CD4-positive, alpha-beta memory T cell (primary cell): ENCODE data around the gene CLSTN2. TPM values are rescaled to one million over a fixed set of nuclear protein-coding genes. Genes with fewer than 3 reads are reported as not detected.

Source experiments
- CTCF ChIA-PET: fragments of 350-600 bp; sonication (Branson Sonifier 250); formaldehyde crosslinking; loops from one replicate; lab custom pipeline; 2021; ENCODE audit warnings: inconsistent platforms; ENCODE audit not compliant: partially characterized antibody; lab: Charles Lee
- POLR2A ChIA-PET: fragments of 350-600 bp; sonication (Branson Sonifier 250); formaldehyde crosslinking; loops from one replicate; lab custom pipeline; 2021; ENCODE audit not compliant: partially characterized antibody; lab: Charles Lee
- DNase-seq, 5 donors: peaks; one replicate each; pipeline versions ENCODE4 v3.0.0 to v3.0.0-alpha.2; 2020 to 2022; ENCODE audit warnings: mixed read lengths in 1 of 5
- H3K27ac ChIP-seq: one replicate; pipeline ENCODE4 v1.7.0; 2013; ENCODE audit warnings: low read depth, low read length
- H3K27me3 ChIP-seq: 2 replicates; pipeline ENCODE4 v1.7.0; 2013; ENCODE audit warnings: mild to moderate bottlenecking, low read length, moderate library complexity; ENCODE audit not compliant: insufficient read depth
- H3K36me3 ChIP-seq: 2 replicates; pipeline ENCODE4 v1.7.0; 2013; ENCODE audit warnings: mild to moderate bottlenecking, low read length, moderate library complexity; ENCODE audit not compliant: insufficient read depth
- H3K4me1 ChIP-seq: 2 replicates; pipeline ENCODE4 v1.7.0; 2013; ENCODE audit warnings: mild to moderate bottlenecking, low read length, moderate library complexity; ENCODE audit not compliant: insufficient read depth
- H3K4me3 ChIP-seq, 2 donors: one replicate each; pipeline ENCODE4 v1.7.0; 2013; ENCODE audit warnings: low read length in 2 of 2, mild to moderate bottlenecking in 1 of 2
- H3K9me3 ChIP-seq, 2 donors: one replicate each; pipeline ENCODE4 v1.7.0; 2013; ENCODE audit warnings: low read length in 2 of 2, control low read depth in 1 of 2; ENCODE audit not compliant: control insufficient read depth in 1 of 2
- H3K27ac Mint-ChIP-seq, 7 donors: one replicate each; pipeline ENCODE4 v1.8.0; 2020 to 2021; ENCODE audit warnings: mixed read lengths in 7 of 7, mild to moderate bottlenecking in 6 of 7, inconsistent platforms in 3 of 7, moderate library complexity in 3 of 7
- H3K27me3 Mint-ChIP-seq, 2 donors: one replicate each; pipeline ENCODE4 v1.8.0; 2020 to 2021; ENCODE audit warnings: mixed read lengths in 2 of 2
- H3K36me3 Mint-ChIP-seq, 2 donors: one replicate each; pipeline ENCODE4 v1.8.0; 2020 to 2021; ENCODE audit warnings: mixed read lengths in 2 of 2, inconsistent platforms in 1 of 2, mild to moderate bottlenecking in 1 of 2
- H3K4me1 Mint-ChIP-seq, 4 donors: one replicate each; pipeline ENCODE4 v1.8.0; 2020 to 2021; ENCODE audit warnings: mixed read lengths in 4 of 4, mild to moderate bottlenecking in 1 of 4
- H3K4me3 Mint-ChIP-seq, 8 donors: one replicate each; pipeline ENCODE4 v1.8.0; 2020 to 2021; ENCODE audit warnings: mixed read lengths in 8 of 8, mild to moderate bottlenecking in 7 of 8, moderate library complexity in 6 of 8, inconsistent platforms in 3 of 8
- H3K9me3 Mint-ChIP-seq, 8 donors: one replicate each; pipeline ENCODE4 v1.8.0; 2020 to 2021; ENCODE audit warnings: mixed read lengths in 8 of 8, mild to moderate bottlenecking in 5 of 8, inconsistent platforms in 3 of 8, moderate library complexity in 1 of 8
- intact Hi-C: fragments of 100-400 bp; cut with micrococcal nuclease; formaldehyde crosslinking; loops from one replicate; pipeline ENCODE4 v1.15.1; 2023
- polyA plus RNA-seq, 2 donors: library from polyadenylated mRNA; unstranded; fragments of 300-500 nt; fragmentation: Illumina TruSeq; gene quantifications; one replicate each; pipeline ENCODE4 v1.2.3, GENCODE V29; 2021
- total RNA-seq, 2 experiments: library from RNA; stranded (reverse); gene quantifications; one replicate each; pipeline ENCODE4 v1.2.3, GENCODE V29; 2021

The CLSTN2 gene
- total and polyA plus RNA-seq, 4 experiments from 2014 or later, result not detected

GRCh38 chr3:140424211-140424610, 489.2 kb downstream of the CLSTN2 start:
- no peak overlapping the region for H3K27ac Mint-ChIP-seq
- no peaks in the 10 kb centered on the region for H3K9me3 ChIP-seq
- no peak overlapping the region for H3K4me3 Mint-ChIP-seq
- ChIA-PET POLR2A (no interaction called here), CTCF (no interaction called here)
- H3K27me3 ChIP-seq, result no peaks in the 10 kb centered on the region
- H3K27me3 Mint-ChIP-seq, result no peaks in the 10 kb centered on the region
- H3K27ac ChIP-seq, result no peak overlapping the region
- intact Hi-C loops, result no loop called here
- no peaks in the 10 kb centered on the region for H3K9me3 Mint-ChIP-seq
- no peaks in the 10 kb centered on the region for H3K4me1 ChIP-seq
- H3K4me3 ChIP-seq, result no peak overlapping the region
- H3K36me3 Mint-ChIP-seq, result no peaks in the 10 kb centered on the region
- H3K4me1 Mint-ChIP-seq, result no peaks in the 10 kb centered on the region
- no peaks in the 10 kb centered on the region for H3K36me3 ChIP-seq
- no peak for DNase-seq

- ChIA-PET POLR2A (no interaction called here), CTCF (no interaction called here)
- DNase-seq, result no peak
- H3K27ac ChIP-seq, result no peak overlapping the region
- intact Hi-C loops, result no loop called here
- H3K4me3 Mint-ChIP-seq, result no peak overlapping the region
- H3K27me3 Mint-ChIP-seq, result no peaks in the 10 kb centered on the region
- no peaks in the 10 kb centered on the region for H3K9me3 ChIP-seq
- H3K36me3 ChIP-seq, result no peaks in the 10 kb centered on the region
- no peaks in the 10 kb centered on the region for H3K4me1 Mint-ChIP-seq
- H3K4me1 ChIP-seq, result no peaks in the 10 kb centered on the region
- no peak overlapping the region for H3K4me3 ChIP-seq
- no peaks in the 10 kb centered on the region for H3K36me3 Mint-ChIP-seq
- H3K27ac Mint-ChIP-seq, result no peak overlapping the region
- no peaks in the 10 kb centered on the region for H3K9me3 Mint-ChIP-seq
- H3K27me3 ChIP-seq, result no peaks in the 10 kb centered on the region
Measured at GRCh38 chr3:140424726-140425125, 489.7 kb downstream of the CLSTN2 start.

- Histone ChIP-seq H3K27me3 (no peaks in the 10 kb centered on the region), H3K27ac (no peak overlapping the region), H3K36me3 (no peaks in the 10 kb centered on the region), H3K4me3 (no peak overlapping the region), H3K9me3 (no peaks in the 10 kb centered on the region), H3K4me1 (no peaks in the 10 kb centered on the region)
- no peaks in the 10 kb centered on the region for H3K36me3 Mint-ChIP-seq
- ChIA-PET CTCF (no interaction called here), POLR2A (no interaction called here)
- H3K4me1 Mint-ChIP-seq, result no peaks in the 10 kb centered on the region
- H3K4me3 Mint-ChIP-seq, result no peak overlapping the region
- H3K9me3 Mint-ChIP-seq, result no peaks in the 10 kb centered on the region
- H3K27ac Mint-ChIP-seq, result no peak overlapping the region
- H3K27me3 Mint-ChIP-seq, result no peaks in the 10 kb centered on the region
- intact Hi-C loops, result no loop called here
- no peak for DNase-seq
Measured at GRCh38 chr3:140427786-140428185, 492.8 kb downstream of the CLSTN2 start.

DNA sequence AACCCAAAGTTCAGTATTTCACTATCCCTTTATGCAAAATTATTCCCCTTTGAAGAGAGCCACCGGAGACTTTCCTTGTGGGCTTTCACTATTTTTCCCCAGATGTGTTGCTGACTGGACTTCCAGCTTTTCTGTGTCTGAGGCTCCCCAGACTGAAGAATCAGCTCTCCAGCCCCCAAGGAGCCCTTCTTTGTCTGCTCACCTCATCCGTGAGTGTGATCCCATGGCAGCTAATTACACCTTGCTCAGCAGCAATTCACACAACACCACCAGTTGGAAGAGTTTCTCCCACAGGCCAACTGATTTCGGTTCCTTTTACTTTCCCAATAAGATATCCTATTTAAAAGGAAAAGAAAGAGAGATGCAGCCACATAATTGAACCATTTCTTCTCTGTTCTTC, 493.4 kb downstream of the CLSTN2 start:
- no peaks in the 10 kb centered on the region for H3K9me3 ChIP-seq
- intact Hi-C loops, result no loop called here
- no peak for DNase-seq
- H3K27me3 ChIP-seq, result no peaks in the 10 kb centered on the region
- H3K4me1 Mint-ChIP-seq, result no peaks in the 10 kb centered on the region
- H3K4me1 ChIP-seq, result no peaks in the 10 kb centered on the region
- no peaks in the 10 kb centered on the region for H3K36me3 Mint-ChIP-seq
- ChIA-PET POLR2A (no interaction called here), CTCF (no interaction called here)
- no peak overlapping the region for H3K27ac Mint-ChIP-seq
- H3K4me3 ChIP-seq, result no peak overlapping the region
- no peak overlapping the region for H3K4me3 Mint-ChIP-seq
- H3K36me3 ChIP-seq, result no peaks in the 10 kb centered on the region
- H3K27ac ChIP-seq, result no peak overlapping the region
- no peaks in the 10 kb centered on the region for H3K27me3 Mint-ChIP-seq
- no peaks in the 10 kb centered on the region for H3K9me3 Mint-ChIP-seq

DNA sequence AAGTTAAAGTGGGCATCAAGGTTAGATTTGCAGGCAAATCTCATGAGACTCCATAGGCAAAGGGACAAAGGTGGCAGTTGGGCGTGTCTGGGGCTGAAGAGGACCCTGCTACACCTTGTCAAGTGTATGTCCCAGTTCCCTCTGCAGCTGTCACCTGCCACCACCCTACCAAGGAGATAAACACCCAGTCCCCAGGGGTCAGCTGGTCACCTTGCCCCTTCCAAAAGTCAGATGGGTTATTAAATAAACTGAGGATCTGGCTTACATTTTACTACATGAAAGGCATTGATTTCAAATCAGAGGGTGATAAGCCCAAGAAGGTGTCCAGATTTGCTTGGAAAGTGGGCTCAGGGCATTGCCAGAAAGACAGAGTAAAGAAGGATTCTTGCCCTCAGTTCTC, 494.8 kb downstream of the CLSTN2 start:
- Histone ChIP-seq H3K27ac (no peak overlapping the region), H3K4me3 (no peak overlapping the region), H3K4me1 (no peaks in the 10 kb centered on the region), H3K36me3 (no peaks in the 10 kb centered on the region), H3K9me3 (no peaks in the 10 kb centered on the region), H3K27me3 (no peaks in the 10 kb centered on the region)
- Mint-ChIP-seq H3K36me3 (no peaks in the 10 kb centered on the region), H3K9me3 (no peaks in the 10 kb centered on the region), H3K4me3 (no peak overlapping the region), H3K4me1 (no peaks in the 10 kb centered on the region), H3K27me3 (no peaks in the 10 kb centered on the region), H3K27ac (no peak overlapping the region)
- CTCF ChIA-PET, result no interaction called here
- no peak for DNase-seq
- intact Hi-C loops, result no loop called here
- POLR2A ChIA-PET, result no interaction called here

GRCh38 chr3:140430494-140430893, 495.5 kb downstream of the CLSTN2 start:
- H3K4me3 ChIP-seq, result no peak overlapping the region
- no peaks in the 10 kb centered on the region for H3K27me3 ChIP-seq
- H3K36me3 ChIP-seq, result no peaks in the 10 kb centered on the region
- intact Hi-C loops, result no loop called here
- H3K4me3 Mint-ChIP-seq, result no peak overlapping the region
- H3K27me3 Mint-ChIP-seq, result no peaks in the 10 kb centered on the region
- no peaks in the 10 kb centered on the region for H3K9me3 ChIP-seq
- no peaks in the 10 kb centered on the region for H3K4me1 Mint-ChIP-seq
- no peak for DNase-seq
- CTCF ChIA-PET, result no interaction called here
- no peaks in the 10 kb centered on the region for H3K9me3 Mint-ChIP-seq
- POLR2A ChIA-PET, result no interaction called here
- H3K27ac ChIP-seq, result no peak overlapping the region
- no peaks in the 10 kb centered on the region for H3K4me1 ChIP-seq
- H3K36me3 Mint-ChIP-seq, result no peaks in the 10 kb centered on the region
- H3K27ac Mint-ChIP-seq, result no peak overlapping the region

- POLR2A ChIA-PET, result no interaction called here
- Mint-ChIP-seq H3K36me3 (no peaks in the 10 kb centered on the region), H3K9me3 (no peaks in the 10 kb centered on the region), H3K27me3 (peaks cover 0 to 2% of the 10 kb centered on the region in 2 donors), H3K27ac (no peak overlapping the region), H3K4me1 (no peaks in the 10 kb centered on the region), H3K4me3 (no peak overlapping the region)
- no peaks in the 10 kb centered on the region for H3K4me1 ChIP-seq
- no peaks in the 10 kb centered on the region for H3K27me3 ChIP-seq
- DNase-seq, result no peak
- intact Hi-C loops, result no loop called here
- H3K36me3 ChIP-seq, result no peaks in the 10 kb centered on the region
- no peaks in the 10 kb centered on the region for H3K9me3 ChIP-seq
- no peak overlapping the region for H3K27ac ChIP-seq
- H3K4me3 ChIP-seq, result no peak overlapping the region
- CTCF ChIA-PET, result no interaction called here
Measured at GRCh38 chr3:140432229-140432669, 497.3 kb downstream of the CLSTN2 start.

DNA sequence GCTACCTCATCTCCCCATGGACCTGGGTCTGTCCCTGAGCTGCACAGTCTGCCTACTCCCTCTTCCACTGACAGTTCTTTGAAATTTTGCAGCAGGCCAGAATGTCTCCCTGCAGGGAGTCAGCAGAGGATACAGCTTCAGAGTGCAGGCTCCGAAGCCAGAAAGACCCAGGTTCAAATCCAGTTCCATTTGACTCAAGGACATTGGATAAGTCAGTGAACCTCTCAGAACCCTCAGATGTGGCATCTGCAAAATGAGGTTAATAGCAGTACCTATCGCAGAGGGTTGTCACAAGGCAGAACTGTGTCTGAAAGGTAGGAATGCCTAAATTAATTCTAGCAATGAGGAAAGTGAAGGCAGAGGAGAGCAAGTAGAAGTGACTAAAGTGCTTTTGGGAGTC, 498.4 kb downstream of the CLSTN2 start:
- Histone ChIP-seq H3K4me1 (no peaks in the 10 kb centered on the region), H3K27ac (no peak overlapping the region), H3K4me3 (no peak overlapping the region), H3K36me3 (no peaks in the 10 kb centered on the region), H3K9me3 (no peaks in the 10 kb centered on the region), H3K27me3 (no peaks in the 10 kb centered on the region)
- H3K27ac Mint-ChIP-seq, result no peak overlapping the region
- peaks cover 0 to 1% (median 0%) of the 10 kb centered on the region in 4 donors for H3K4me1 Mint-ChIP-seq
- ChIA-PET POLR2A (no interaction called here), CTCF (no interaction called here)
- no peaks in the 10 kb centered on the region for H3K36me3 Mint-ChIP-seq
- no peak overlapping the region for H3K4me3 Mint-ChIP-seq
- peaks cover 0 to under 1% (median 0%) of the 10 kb centered on the region in 8 donors for H3K9me3 Mint-ChIP-seq
- intact Hi-C loops, result no loop called here
- H3K27me3 Mint-ChIP-seq, result peaks cover 0 to 2% of the 10 kb centered on the region in 2 donors
- no peak for DNase-seq
